GM21723 (cell line): ENCODE data around the gene NFKBIE.
"Not testable (repeated sequence)": the region's sequence is repeated elsewhere in the genome, so short reads cannot be mapped to it uniquely, and the experiment has no call there.

Experiments used
- ATAC-seq: cut with Tn5 transposase; IDR thresholded peaks from one replicate; pipeline ENCODE4 v1.9.1; 2021; ENCODE audit warnings: mild to moderate bottlenecking, moderate library complexity; ENCODE audit not compliant: unreplicated experiment

Gene NFKBIE

DNA sequence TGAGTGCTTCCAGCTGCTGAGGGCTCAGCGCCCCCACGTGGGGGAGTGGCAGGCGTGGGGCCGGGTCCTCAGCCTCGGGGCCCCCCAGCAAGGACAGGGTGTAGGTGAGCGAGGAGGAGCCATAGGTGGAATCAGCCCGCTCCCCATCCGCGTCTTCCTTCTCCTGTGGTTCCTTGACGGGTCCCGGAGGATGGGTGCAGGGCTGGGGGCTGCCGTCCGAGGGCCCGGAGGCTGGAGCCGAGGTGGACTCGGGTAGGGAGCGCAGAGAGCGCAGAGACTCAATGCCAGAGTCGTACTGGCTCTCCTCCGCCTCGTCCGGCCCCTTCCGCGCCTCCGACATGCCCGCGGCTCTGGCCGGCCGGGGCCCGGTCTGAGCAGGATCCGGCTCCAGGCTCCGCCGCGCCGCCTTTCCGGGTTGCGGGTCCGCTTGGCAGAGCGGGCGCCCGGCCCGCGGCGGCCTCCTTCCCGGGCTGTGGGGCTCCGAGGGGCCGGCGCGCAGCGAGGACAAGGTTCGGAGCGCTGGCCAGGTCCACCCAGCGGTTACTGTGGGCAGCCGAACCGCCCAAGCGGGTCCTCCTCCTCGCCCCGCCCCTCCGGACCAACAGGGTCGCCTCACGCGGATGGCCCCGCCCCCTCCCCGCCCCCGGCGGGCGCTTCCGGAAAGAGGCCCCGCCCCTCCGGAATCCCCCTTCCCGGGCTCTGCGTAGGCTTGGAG lies at the start of gene NFKBIE:
Gene NFKBIE (minus strand): TSS at position 545 of the 715 bp plus-strand sequence. CDS start 205 bp downstream, at position 340.
- peak; percentile 37 for ATAC-seq

GRCh38 chr6:44314657-44315056 lies 49.3 kb upstream of the NFKBIE start:
- ATAC-seq = not testable (repeated sequence)

GRCh38 chr6:44312901-44313788 lies 47.8 kb upstream of the NFKBIE start, which contains the start of gene AARS2:
Gene AARS2, minus strand, starts transcription at chr6:44313347. Its CDS starts 24 bp downstream, at chr6:44313323.
- peak; percentile 95 for ATAC-seq

DNA sequence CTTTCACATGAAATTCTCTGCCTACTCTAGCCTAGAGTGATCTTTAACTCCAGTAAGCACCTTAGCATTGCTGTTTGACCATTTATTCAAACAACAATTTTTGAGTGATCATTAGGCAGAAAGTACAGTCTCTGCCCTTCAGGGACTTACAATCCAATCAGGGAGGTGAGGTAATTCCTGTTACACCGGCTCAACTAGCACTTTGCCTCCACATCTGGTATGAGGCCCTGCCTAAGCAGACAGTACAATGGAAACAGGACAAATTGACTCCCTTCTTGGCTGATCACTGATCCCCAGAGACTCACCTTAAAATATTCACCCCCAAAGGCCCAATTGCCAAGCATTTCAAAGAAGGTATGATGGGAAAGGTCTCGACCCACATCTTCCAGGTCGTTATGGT lies 46.4 kb upstream of the NFKBIE start:
- no peak for ATAC-seq

GRCh38 chr6:44311304-44311703 lies 46.0 kb upstream of the NFKBIE start:
- no peak for ATAC-seq

DNA sequence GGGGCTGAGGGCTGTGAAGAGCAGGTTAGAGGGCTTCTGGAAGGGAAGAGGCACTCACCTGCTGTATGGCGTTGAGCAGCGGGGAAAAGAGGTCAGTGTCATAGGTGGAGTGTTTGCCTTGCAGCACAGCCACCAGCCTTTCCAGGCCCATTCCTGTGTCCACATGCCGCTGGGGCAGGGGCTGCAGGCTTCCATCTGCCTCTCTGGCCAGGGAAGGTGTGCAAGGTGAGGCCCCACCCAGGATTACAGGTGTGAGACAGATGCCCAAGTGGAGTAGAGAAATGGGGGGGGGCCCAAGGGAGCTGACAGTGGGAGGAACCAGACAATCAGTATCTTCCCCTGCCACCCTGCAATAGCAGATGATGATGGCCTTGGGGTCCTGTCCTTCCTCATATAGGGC lies 44.9 kb upstream of the NFKBIE start:
- ATAC-seq = no peak

- ATAC-seq = no peak
Observed at GRCh38 chr6:44309631-44310030, 44.3 kb upstream of the NFKBIE start.

DNA sequence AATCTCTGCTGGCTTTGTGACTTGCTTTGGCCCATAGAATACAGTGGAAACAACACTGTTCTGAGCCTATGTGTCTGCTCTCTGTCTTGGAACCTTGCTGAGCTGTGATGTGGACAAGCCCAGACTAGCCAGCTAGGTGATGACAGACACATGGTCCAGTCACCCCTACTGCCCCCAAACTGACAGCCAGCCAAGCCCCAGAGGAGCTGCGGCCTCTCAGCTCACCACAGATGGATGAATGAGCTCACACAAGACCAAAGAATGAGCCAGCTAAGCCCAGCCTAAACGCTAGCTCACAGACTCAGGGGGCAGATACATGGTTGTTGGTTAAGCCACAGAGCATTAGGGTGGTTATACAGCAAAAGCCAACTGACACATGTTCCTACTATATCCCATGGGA lies 43.7 kb upstream of the NFKBIE start:
- ATAC-seq = no peak

GRCh38 chr6:44307217-44307616 lies 41.9 kb upstream of the NFKBIE start:
- ATAC-seq = no peak

DNA sequence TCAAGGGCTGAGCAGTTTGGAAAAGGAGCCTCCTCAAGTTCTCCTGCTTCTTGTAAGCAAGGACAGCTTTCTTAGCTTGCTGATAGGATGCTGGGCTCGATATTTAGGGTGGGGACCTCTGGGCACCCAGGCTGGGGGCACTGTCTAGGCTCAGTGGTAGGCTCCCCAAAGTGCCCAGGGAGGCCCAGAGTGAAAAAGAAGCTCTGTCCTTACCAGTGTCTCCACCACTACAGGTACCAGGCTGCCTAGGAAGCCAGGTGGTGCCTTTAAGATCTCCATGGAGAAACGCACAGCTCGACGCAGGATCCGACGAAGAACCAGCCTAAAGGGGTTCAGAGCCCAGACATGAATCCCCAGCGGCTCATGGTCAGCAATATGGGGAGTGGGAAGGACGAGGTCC lies 41.4 kb upstream of the NFKBIE start:
- ATAC-seq = no peak

- ATAC-seq = no peak
Observed at GRCh38 chr6:44305200-44305725, 39.9 kb upstream of the NFKBIE start.

- ATAC-seq = no peak
Observed at GRCh38 chr6:44304282-44305199, 39.2 kb upstream of the NFKBIE start.

DNA sequence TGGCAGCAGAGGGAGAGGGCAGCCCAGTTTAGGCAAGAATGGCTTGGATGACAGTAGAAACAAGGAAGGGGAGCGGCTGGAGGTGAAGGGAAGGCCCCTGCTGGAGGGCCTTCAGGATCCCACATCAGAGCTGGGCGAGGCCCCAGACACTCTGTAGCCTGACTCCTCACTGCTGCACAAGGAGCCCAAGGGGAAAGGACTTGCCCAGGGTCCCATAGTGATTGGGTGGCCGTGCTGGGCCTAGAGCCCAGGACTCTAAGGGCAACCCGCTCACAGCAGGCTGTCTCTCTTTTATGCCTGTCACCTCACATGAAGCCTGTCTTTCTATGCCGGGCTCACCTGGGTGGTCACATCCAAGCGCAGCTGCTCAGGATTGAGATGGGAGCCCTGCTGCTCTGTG lies 38.5 kb upstream of the NFKBIE start:
- no peak for ATAC-seq

DNA sequence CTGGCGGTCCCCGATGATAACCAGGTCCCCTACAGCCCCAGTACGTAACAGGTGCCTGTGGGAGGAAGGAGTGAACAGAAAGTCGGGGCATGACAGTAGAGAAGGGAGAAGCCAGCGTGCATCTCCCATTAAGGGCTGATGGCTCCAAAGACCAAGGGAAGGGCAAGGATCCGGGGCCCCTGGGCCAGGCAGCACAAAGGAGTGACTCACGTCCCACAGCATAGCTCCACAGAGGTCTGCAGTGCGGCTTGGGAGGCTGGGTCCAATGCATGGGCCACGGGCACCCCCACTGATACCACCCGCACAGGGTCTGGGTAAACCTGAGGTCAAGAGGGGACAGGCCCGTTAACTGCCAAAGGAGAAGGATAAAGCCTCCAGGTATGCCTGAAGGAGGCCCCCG lies 37.5 kb upstream of the NFKBIE start:
- ATAC-seq = no peak

DNA sequence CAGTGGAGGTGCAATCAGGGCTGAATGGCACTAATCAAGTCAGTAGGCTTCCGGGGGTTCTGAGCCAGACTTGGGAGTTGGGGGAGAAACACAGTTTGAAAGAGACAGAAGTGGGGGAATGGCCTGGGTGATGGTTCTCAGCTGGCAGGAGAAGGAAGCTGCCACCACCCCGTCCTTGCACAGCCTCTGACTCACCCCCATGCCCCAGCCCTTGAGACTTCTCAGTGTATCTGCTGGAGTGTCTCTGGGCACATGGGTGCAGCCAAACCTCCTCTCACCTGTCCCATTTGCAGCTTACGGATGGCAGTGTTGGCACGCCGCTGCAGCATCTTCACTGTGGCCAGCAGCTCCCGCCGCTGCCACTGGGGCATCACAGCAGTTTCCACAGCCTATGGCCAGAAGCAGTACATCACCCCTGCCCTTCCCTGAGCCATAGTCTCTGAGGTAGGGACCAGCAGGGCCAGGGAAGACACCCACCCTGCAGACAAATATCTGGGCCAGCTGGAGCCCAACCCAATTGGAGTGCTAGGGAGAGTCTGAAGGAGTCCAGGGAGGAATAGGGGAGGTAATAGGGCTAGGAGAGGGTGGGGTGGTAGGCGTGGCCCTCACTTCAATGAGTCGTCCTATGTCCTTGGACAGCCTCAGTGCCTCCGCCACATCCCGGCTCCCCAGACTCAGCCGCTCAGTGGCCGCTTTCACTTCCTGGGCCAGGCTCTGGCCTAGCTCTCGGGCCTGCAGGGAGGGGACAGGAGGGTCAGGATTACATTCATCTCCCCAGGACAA lies 36.6 kb upstream of the NFKBIE start:
- ATAC-seq = no peak

DNA sequence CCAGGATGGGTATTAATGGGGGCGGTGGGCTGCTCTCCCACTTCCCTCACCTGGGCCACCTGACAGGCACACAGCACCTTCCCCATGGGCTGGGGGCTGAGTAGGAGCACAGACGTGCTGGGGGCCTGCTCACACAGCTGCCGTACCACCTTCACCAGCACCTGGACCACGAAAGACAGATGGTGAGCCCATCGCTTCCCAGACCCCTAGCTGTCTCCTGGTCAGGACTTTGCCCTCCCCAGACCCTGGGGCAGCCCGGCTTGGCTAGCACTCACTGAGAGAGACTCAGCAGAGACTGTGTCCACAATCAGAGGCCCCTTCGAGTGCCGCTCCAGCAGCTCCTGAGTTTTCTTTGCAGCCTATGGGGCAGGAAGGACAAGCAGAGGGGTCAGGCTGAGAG lies 35.8 kb upstream of the NFKBIE start:
- ATAC-seq = no peak

GRCh38 chr6:44300292-44300823 lies 35.0 kb upstream of the NFKBIE start:
- ATAC-seq = no peak

GRCh38 chr6:44298864-44299263 lies 33.5 kb upstream of the NFKBIE start:
- no peak for ATAC-seq

GRCh38 chr6:44298055-44298803 lies 32.9 kb upstream of the NFKBIE start:
- ATAC-seq = no peak
